K562 (cell line): ENCODE results near the gene PHF14. TPM values are rescaled to one million over a fixed set of nuclear protein-coding genes. Genes with fewer than 3 reads are reported as not detected.

ENCODE experiments used
- ATAC-seq: fragments of 200-7000 bp; cut with Tn5 transposase; 3 replicates; pipeline ENCODE4 v1.9.1; 2020; ENCODE audit warnings: moderate library complexity
- BruUV-seq: library from RNA; stranded (reverse); fragments of 400-500 nt; replicated peaks from 2 replicates; lab custom pipeline; 2021; lab: Mats Ljungman, UMichigan
- CTCF ChIA-PET: fragments of 300-600 bp; formaldehyde crosslinking; extraction: SDS; loops from one replicate; lab custom pipeline; 2021; ENCODE audit warnings: low intra/inter-chr PET ratio; lab: Yijun Ruan, JAX
- POLR2A ChIA-PET: fragments of 300-600, 350-650 bp; sonication (Branson Sonifier 250); formaldehyde crosslinking; extraction: SDS; loops from one replicate; lab custom pipeline; 2021; ENCODE audit warnings: antibody characterized with exemption, inconsistent platforms; lab: Yijun Ruan, JAX
- DNase-seq, 4 experiments: peaks; one replicate each; pipeline versions ENCODE4 v3.0.0 to v3.0.0-alpha.2; 2011 to 2018; ENCODE audit warnings: low spot score in 3 of 4, mixed read lengths in 3 of 4; ENCODE audit errors: extremely low read depth in 1 of 4
- FAIRE-seq: peaks from 2 replicates; lab custom pipeline; 2011; peaks lifted over from hg19 to GRCh38; lab: Jason Lieb, UNC
- H2AFZ ChIP-seq: 2 replicates; pipeline ENCODE4 v1.6.0; 2011; ENCODE audit warnings: low read depth, low read length, control low read depth, inconsistent platforms
- H3K27ac ChIP-seq: fragments of 200-600 bp; 3 replicates; pipeline ENCODE4 v1.8.0; 2011; ENCODE audit warnings: low read depth, mild to moderate bottlenecking, control low read depth, inconsistent platforms, low read length, moderate library complexity, mixed read lengths; ENCODE audit errors: extremely low read depth
- H3K27me3 ChIP-seq, 2 experiments: fragments of 300-600 bp in 1 of 2; 2 replicates in 1 of 2; 3 replicates in 1 of 2; pipeline versions ENCODE4 v1.6.0 to v1.8.0; 2011; ENCODE audit warnings: inconsistent platforms in 2 of 2, low read length in 2 of 2, mild to moderate bottlenecking in 1 of 2, mixed read lengths in 1 of 2, moderate library complexity in 1 of 2; ENCODE audit not compliant: control insufficient read depth in 2 of 2, insufficient read depth in 2 of 2
- H3K36me3 ChIP-seq: fragments of 300-600 bp; 3 replicates; pipeline ENCODE4 v1.8.0; 2011; ENCODE audit warnings: mild to moderate bottlenecking, low read length, inconsistent platforms; ENCODE audit not compliant: control insufficient read depth, insufficient read depth
- H3K4me1 ChIP-seq, 2 experiments: fragments of 200-600 bp in 1 of 2; replicated peaks in 1 of 2; 2 replicates in 1 of 2; 3 replicates in 1 of 2; pipeline versions ENCODE4 v1.5.1 to v1.8.0; 2011; ENCODE audit warnings: inconsistent platforms in 2 of 2, low read length in 2 of 2, mild to moderate bottlenecking in 1 of 2, mixed read lengths in 1 of 2, moderate library complexity in 1 of 2; ENCODE audit not compliant: control insufficient read depth in 2 of 2, insufficient read depth in 2 of 2
- H3K4me2 ChIP-seq: 2 replicates; pipeline ENCODE4 v1.6.1; 2011; ENCODE audit warnings: low read length, control low read depth, inconsistent platforms, mixed read lengths; ENCODE audit not compliant: insufficient read depth
- H3K4me3 ChIP-seq: fragments of 200-600 bp; sonication (generic), shearing (Covaris generic); 2 replicates; pipeline ENCODE4 v1.5.1; 2016; ENCODE audit warnings: control low read depth, inconsistent platforms
- H3K79me2 ChIP-seq: fragments of 200-600 bp; 3 replicates; pipeline ENCODE4 v1.8.0; 2011; ENCODE audit warnings: low read length, inconsistent platforms; ENCODE audit not compliant: control insufficient read depth, insufficient read depth
- H3K9ac ChIP-seq, 2 experiments: 2 replicates each; pipeline versions ENCODE4 v1.6.0 to v1.6.1; 2011; ENCODE audit warnings: low read depth in 2 of 2, low read length in 2 of 2, control low read depth in 1 of 2, inconsistent platforms in 1 of 2, mild to moderate bottlenecking in 1 of 2, mixed read lengths in 1 of 2; ENCODE audit not compliant: insufficient read depth in 1 of 2
- H3K9me1 ChIP-seq: one replicate; pipeline ENCODE4 v1.6.0; 2011; ENCODE audit warnings: inconsistent platforms, mild to moderate bottlenecking, low read length, moderate library complexity; ENCODE audit not compliant: control insufficient read depth, insufficient read depth
- H3K9me3 ChIP-seq: replicated peaks from 2 replicates; pipeline ENCODE4 v1.5.1; 2011; ENCODE audit warnings: low read depth, low read length, inconsistent platforms; ENCODE audit not compliant: control insufficient read depth, insufficient read depth
- H4K20me1 ChIP-seq: replicated peaks from 2 replicates; pipeline ENCODE4 v1.6.1; 2011; ENCODE audit warnings: low read length, inconsistent platforms, mixed read lengths; ENCODE audit not compliant: control insufficient read depth, insufficient read depth
- ARHGAP35 ChIP-seq: fragments of 450-650 bp; IDR thresholded peaks from 2 replicates; pipeline ENCODE4 v1.6.1; 2018; ENCODE audit not compliant: partially characterized antibody
- CHD1 ChIP-seq: fragments of 200-600 bp; sonication (generic); IDR thresholded peaks from one replicate; pipeline ENCODE4 v1.6.1; 2012; ENCODE audit warnings: mild to moderate bottlenecking, moderate library complexity, low read length, inconsistent platforms
- ZBTB7A ChIP-seq: IDR thresholded peaks from 2 replicates; pipeline ENCODE4 v1.6.1; 2011; ENCODE audit warnings: low read depth, mild to moderate bottlenecking, low read length, moderate library complexity, borderline replicate concordance; ENCODE audit not compliant: control insufficient read depth
- WGBS: fragments of 100-300 bp; shearing (Covaris generic); methylation state at CpG from one replicate; pipeline ENCODE4 v1.1.6; 2016; ENCODE audit warnings: low coverage, mixed read lengths; ENCODE audit not compliant: insufficient coverage; ENCODE audit errors: missing lambda C conversion rate; 5-methylcytosine and 5-hydroxymethylcytosine counted together
- in situ Hi-C: fragments of 300-500 bp; cut with MboI; formaldehyde crosslinking; loops from 4 replicates; pipeline ENCODE4 v1.15.0; 2018; ENCODE audit warnings: inconsistent platforms, mixed read lengths
- intact Hi-C: fragments of 100-400 bp; cut with micrococcal nuclease; formaldehyde crosslinking; loops from 2 replicates; pipeline ENCODE4 v1.14.2; 2022
- polyA plus RNA-seq, 8 experiments: library from polyadenylated mRNA; depleted of rRNA in 4 of 8; stranded (reverse) in 5 of 8; unstranded in 3 of 8; fragments of >200 nt; fragmentation: Nextera tagmentation in 2 of 8; fragmentation: Illumina TruSeq in 1 of 8; extraction: Ambion mirVana in 2 of 8; extraction: Trizol in 1 of 8; gene quantifications; 2 replicates each; pipeline versions ENCODE4 v1.2.1 to v1.2.3, GENCODE V29; 2011 to 2014; ENCODE audit warnings: inconsistent platforms in 1 of 8, missing spikeins in 1 of 8
- total RNA-seq, 7 experiments: library from RNA; depleted of rRNA in 6 of 7; stranded (reverse); fragments of >200 nt in 6 of 7; fragmentation: Illumina TruSeq in 2 of 7; extraction: Trizol in 2 of 7; gene quantifications; 2 replicates each; pipeline versions ENCODE4 v1.2.1 to v1.2.3, GENCODE V29; 2011 to 2021; ENCODE audit warnings: low replicate concordance in 1 of 7
- TF ChIP-seq, protein P1 (sequence below), 2 experiments: fragments of 450-650 bp in 1 of 2; sonication (generic) in 1 of 2; formaldehyde crosslinking in 1 of 2; IDR thresholded peaks; 2 replicates each; pipeline versions ENCODE4 v1.7.1 to v1.9.0; 2016 to 2022; ENCODE audit warnings: inconsistent platforms in 1 of 2, mild to moderate bottlenecking in 1 of 2, missing genetic modification reagents in 1 of 2
- TF ChIP-seq, protein P2 (sequence below), 2 experiments: fragments of 450-650 bp; IDR thresholded peaks; 2 replicates each; pipeline ENCODE4 v1.6.1; 2018; ENCODE audit warnings: mild to moderate bottlenecking in 2 of 2, low read depth in 1 of 2; ENCODE audit not compliant: partially characterized antibody in 2 of 2

PHF14 gene
- total and polyA plus RNA-seq, 9 of the 15 experiments (the other 6 are each of a cell fraction or from before 2014, with no cell fraction given) = 27.5 to 67.6 (median 41.4) TPM

DNA sequence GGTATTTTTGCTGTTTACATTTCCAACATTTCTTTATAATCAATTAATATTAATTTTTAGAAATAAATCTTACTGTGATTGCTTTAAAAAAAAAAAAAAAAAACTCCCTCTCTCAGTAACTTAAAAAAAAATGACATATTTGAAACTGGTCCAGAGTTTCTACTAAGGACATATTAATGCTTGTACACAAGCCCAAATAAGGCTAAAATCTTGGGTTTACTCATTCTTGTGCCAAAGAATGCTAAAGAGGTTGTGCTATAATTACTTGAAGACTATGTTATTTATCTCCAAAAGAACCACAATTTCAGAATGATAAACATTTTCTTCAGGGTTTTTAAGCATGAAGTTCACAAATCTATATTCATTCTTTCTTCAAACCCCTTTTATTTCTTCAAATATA, 39.4 kb upstream of the PHF14 start (continued):
- no peak for TF ChIP-seq ZBTB7A

DNA sequence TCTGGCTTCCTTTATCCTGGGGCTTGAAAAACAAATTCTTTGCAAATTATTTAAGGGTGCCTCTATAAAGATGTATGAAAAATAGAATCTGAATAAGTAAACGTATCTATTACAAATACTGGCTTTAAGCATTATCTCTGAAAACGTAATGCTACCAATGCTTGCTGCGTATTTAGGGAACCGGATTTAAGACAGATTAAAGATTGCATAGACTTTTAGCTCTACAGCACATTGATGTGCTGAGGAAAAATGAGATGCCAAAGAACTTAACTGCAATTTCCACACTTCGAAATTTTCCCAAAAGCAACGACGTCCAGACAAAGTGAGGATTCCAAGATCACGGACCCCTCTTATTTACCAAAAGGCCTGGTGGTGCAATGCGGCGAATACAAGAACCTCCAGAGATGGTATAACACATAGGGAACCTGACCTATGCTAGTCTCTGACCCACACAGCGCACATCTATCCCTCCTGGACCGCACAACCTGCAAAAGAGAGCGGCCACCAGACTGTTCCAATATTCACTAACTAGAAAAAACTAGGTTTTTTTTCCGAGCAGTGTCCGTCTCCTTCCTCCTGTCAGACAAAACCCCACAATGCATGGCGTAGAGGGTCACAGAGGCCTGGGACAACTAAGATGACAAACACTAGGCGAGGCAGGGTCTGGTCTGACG, 34.3 kb upstream of the PHF14 start:
- BruUV-seq = TSS peak; percentile 55
- intact Hi-C loops (loop anchor here (10.0 kb wide), 1 partner anchor 275 kb away; no protein-coding TSS in a partner anchor), in situ Hi-C loops (no loop called here)
- H3K9ac ChIP-seq = peak overlapping the region; percentile 91 to 98
- H3K9me1 ChIP-seq = no peaks in the 10 kb centered on the region
- WGBS = under 1% methylated on average over 16 of the region's 18 CpGs
- peak; percentile 74 for ATAC-seq
- H3K36me3 ChIP-seq = peaks cover 49% of the 10 kb centered on the region
- POLR2A ChIA-PET = interaction anchor here (0.7 to 2.1 kb wide), 9 partner anchors 9 to 210 kb away, joined by 3 to 12 read pairs (median 5); partner anchors contain the start of gene PHF14
- CTCF ChIA-PET = no interaction called here
- peak overlapping the region; percentile 93 for H3K4me3 ChIP-seq
- H3K27me3 ChIP-seq = no peaks in the 10 kb centered on the region
- FAIRE-seq = peak; percentile 19
- peak overlapping the region; percentile 90 for H2AFZ ChIP-seq
- H3K4me2 ChIP-seq = peak overlapping the region; percentile 98
- peaks cover 5 to 11% of the 10 kb centered on the region in 2 experiments; a peak in 4 of 5 replicates for H3K4me1 ChIP-seq
- H3K9me3 ChIP-seq = no peaks in the 10 kb centered on the region
- H3K79me2 ChIP-seq = peaks cover 52% of the 10 kb centered on the region
- peak overlapping the region; percentile 94 for H3K27ac ChIP-seq
- DNase-seq = peak in 1 of 4 experiments; percentile 32
- 0 out of 2 replicates have a peak, but pooled peaks cover 3% of the 10 kb centered on the region for H4K20me1 ChIP-seq
- TF ChIP-seq ARHGAP35 = no peak
- TF ChIP-seq, protein P1, sequence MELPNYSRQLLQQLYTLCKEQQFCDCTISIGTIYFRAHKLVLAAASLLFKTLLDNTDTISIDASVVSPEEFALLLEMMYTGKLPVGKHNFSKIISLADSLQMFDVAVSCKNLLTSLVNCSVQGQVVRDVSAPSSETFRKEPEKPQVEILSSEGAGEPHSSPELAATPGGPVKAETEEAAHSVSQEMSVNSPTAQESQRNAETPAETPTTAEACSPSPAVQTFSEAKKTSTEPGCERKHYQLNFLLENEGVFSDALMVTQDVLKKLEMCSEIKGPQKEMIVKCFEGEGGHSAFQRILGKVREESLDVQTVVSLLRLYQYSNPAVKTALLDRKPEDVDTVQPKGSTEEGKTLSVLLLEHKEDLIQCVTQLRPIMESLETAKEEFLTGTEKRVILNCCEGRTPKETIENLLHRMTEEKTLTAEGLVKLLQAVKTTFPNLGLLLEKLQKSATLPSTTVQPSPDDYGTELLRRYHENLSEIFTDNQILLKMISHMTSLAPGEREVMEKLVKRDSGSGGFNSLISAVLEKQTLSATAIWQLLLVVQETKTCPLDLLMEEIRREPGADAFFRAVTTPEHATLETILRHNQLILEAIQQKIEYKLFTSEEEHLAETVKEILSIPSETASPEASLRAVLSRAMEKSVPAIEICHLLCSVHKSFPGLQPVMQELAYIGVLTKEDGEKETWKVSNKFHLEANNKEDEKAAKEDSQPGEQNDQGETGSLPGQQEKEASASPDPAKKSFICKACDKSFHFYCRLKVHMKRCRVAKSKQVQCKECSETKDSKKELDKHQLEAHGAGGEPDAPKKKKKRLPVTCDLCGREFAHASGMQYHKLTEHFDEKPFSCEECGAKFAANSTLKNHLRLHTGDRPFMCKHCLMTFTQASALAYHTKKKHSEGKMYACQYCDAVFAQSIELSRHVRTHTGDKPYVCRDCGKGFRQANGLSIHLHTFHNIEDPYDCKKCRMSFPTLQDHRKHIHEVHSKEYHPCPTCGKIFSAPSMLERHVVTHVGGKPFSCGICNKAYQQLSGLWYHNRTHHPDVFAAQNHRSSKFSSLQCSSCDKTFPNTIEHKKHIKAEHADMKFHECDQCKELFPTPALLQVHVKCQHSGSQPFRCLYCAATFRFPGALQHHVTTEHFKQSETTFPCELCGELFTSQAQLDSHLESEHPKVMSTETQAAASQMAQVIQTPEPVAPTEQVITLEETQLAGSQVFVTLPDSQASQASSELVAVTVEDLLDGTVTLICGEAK (IDR thresholded peaks at IDR 0.05) = peak; percentile 22; the same call in 1 of the 2 replicates
- TF ChIP-seq, protein P1 (CRISPR knock-in tag; IDR thresholded peaks at IDR 0.05) = no peak
- TF ChIP-seq, protein P2, sequence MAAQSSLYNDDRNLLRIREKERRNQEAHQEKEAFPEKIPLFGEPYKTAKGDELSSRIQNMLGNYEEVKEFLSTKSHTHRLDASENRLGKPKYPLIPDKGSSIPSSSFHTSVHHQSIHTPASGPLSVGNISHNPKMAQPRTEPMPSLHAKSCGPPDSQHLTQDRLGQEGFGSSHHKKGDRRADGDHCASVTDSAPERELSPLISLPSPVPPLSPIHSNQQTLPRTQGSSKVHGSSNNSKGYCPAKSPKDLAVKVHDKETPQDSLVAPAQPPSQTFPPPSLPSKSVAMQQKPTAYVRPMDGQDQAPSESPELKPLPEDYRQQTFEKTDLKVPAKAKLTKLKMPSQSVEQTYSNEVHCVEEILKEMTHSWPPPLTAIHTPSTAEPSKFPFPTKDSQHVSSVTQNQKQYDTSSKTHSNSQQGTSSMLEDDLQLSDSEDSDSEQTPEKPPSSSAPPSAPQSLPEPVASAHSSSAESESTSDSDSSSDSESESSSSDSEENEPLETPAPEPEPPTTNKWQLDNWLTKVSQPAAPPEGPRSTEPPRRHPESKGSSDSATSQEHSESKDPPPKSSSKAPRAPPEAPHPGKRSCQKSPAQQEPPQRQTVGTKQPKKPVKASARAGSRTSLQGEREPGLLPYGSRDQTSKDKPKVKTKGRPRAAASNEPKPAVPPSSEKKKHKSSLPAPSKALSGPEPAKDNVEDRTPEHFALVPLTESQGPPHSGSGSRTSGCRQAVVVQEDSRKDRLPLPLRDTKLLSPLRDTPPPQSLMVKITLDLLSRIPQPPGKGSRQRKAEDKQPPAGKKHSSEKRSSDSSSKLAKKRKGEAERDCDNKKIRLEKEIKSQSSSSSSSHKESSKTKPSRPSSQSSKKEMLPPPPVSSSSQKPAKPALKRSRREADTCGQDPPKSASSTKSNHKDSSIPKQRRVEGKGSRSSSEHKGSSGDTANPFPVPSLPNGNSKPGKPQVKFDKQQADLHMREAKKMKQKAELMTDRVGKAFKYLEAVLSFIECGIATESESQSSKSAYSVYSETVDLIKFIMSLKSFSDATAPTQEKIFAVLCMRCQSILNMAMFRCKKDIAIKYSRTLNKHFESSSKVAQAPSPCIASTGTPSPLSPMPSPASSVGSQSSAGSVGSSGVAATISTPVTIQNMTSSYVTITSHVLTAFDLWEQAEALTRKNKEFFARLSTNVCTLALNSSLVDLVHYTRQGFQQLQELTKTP (IDR thresholded peaks at IDR 0.05; ENCODE audit: low read depth in 1 of 2, partially characterized antibody in 2 of 2) = peak in 1 of 2 experiments; percentile 55
- TF ChIP-seq CHD1 = peak; percentile 95
